PC-3 (cell line): ENCODE measurements around the gene CCDC77.

Source experiments
- CTCF ChIP-seq: fragments of 300-600 bp; sonication (generic); conservative IDR thresholded peaks from 2 replicates; pipeline ENCODE4 v1.5.1; 2017; ENCODE audit warnings: antibody characterized with exemption, low read depth, mild to moderate bottlenecking, low read length
- EZH2 ChIP-seq: fragments of 300-600 bp; sonication (generic); IDR thresholded peaks from one replicate; pipeline ENCODE4 v1.6.1; 2017; ENCODE audit warnings: antibody characterized with exemption, mild to moderate bottlenecking, low read length; ENCODE audit not compliant: unreplicated experiment

DNA sequence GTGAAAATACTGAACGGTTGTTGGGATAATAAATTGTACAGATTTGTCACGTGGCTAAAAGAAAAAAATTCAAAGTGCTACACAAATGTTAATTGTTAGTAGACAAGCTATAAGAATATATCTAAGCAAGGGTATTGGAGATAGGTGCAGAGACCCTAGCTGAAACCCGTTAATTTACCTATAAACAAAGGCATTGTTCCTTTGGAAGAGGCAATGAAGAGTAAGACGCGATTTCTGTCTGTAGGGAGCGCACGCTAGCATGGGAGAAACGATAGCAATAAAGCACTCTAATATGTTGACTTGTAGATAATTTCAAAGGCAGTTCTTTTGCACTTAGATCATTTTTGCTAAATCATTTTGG lies 565 bp downstream of the CCDC77 start:
- peak; percentile 61; the same call in 1 of the 2 replicates for TF ChIP-seq CTCF
- TF ChIP-seq EZH2, result no peak
